Mesenchymal stem cell (in vitro differentiated cells and primary cell): ENCODE data around the gene RCC2.

Experiments
- DNase-seq: peaks from one replicate; pipeline ENCODE4 v3.0.0-alpha.2; 2013
- H2AFZ ChIP-seq: one replicate; pipeline ENCODE4 v1.6.1; 2013; ENCODE audit warnings: low read depth, mild to moderate bottlenecking, control low read depth, inconsistent platforms, low read length, moderate library complexity
- H2AK5ac ChIP-seq: 2 replicates; pipeline ENCODE4 v1.6.1; 2013; ENCODE audit warnings: low read length, moderate library complexity, mild to moderate bottlenecking, inconsistent platforms; ENCODE audit not compliant: severe bottlenecking
- H2BK120ac ChIP-seq: one replicate; pipeline ENCODE4 v1.6.1; 2013; ENCODE audit warnings: low read depth, mild to moderate bottlenecking, inconsistent platforms, low read length, moderate library complexity
- H2BK12ac ChIP-seq, 2 experiments: one replicate each; pipeline ENCODE4 v1.6.1; 2013; ENCODE audit warnings: inconsistent platforms in 2 of 2, low read length in 2 of 2, mild to moderate bottlenecking in 2 of 2, moderate library complexity in 2 of 2, control low read depth in 1 of 2
- H2BK15ac ChIP-seq: one replicate; pipeline ENCODE4 v1.6.1; 2013; ENCODE audit warnings: mild to moderate bottlenecking, low read depth, inconsistent platforms; ENCODE audit not compliant: poor library complexity, severe bottlenecking
- H2BK5ac ChIP-seq: 2 replicates; pipeline ENCODE4 v1.6.1; 2013; ENCODE audit warnings: low read depth, mild to moderate bottlenecking, low read length, control low read depth, inconsistent platforms; ENCODE audit not compliant: poor library complexity, severe bottlenecking
- H3K14ac ChIP-seq, 2 experiments: one replicate each; pipeline ENCODE4 v1.6.1; 2013; ENCODE audit warnings: inconsistent platforms in 2 of 2, low read length in 2 of 2, control low read depth in 1 of 2, mild to moderate bottlenecking in 1 of 2, moderate library complexity in 1 of 2
- H3K18ac ChIP-seq, 2 experiments: one replicate each; pipeline ENCODE4 v1.6.1; 2013; ENCODE audit warnings: inconsistent platforms in 2 of 2, low read length in 2 of 2, control low read depth in 1 of 2, low read depth in 1 of 2, mild to moderate bottlenecking in 1 of 2
- H3K23ac ChIP-seq, 2 experiments: one replicate each; pipeline ENCODE4 v1.6.1; 2013; ENCODE audit warnings: inconsistent platforms in 2 of 2, low read length in 2 of 2, mild to moderate bottlenecking in 2 of 2, moderate library complexity in 2 of 2, control low read depth in 1 of 2
- H3K27ac ChIP-seq: 2 replicates; pipeline ENCODE4 v1.5.1; 2013; ENCODE audit warnings: mild to moderate bottlenecking, moderate library complexity, low read length, control low read depth, inconsistent platforms; ENCODE audit not compliant: poor library complexity, severe bottlenecking
- H3K27me3 ChIP-seq, 2 experiments: 2 replicates each; pipeline versions ENCODE4 v1.6.1 to v1.7.0; 2013; ENCODE audit warnings: low read length in 2 of 2, mild to moderate bottlenecking in 2 of 2, moderate library complexity in 2 of 2, control low read depth in 1 of 2, inconsistent platforms in 1 of 2; ENCODE audit not compliant: control insufficient read depth in 1 of 2, insufficient read depth in 1 of 2
- H3K36me3 ChIP-seq, 2 experiments: 2 replicates each; pipeline versions ENCODE4 v1.6.1 to v1.7.0; 2013; ENCODE audit warnings: low read length in 2 of 2, control low read depth in 1 of 2, inconsistent platforms in 1 of 2, low read depth in 1 of 2, mild to moderate bottlenecking in 1 of 2; ENCODE audit not compliant: insufficient read depth in 2 of 2, control insufficient read depth in 1 of 2
- H3K4ac ChIP-seq, 2 experiments: one replicate each; pipeline ENCODE4 v1.6.1; 2013; ENCODE audit warnings: inconsistent platforms in 2 of 2, low read length in 2 of 2, mild to moderate bottlenecking in 2 of 2, moderate library complexity in 2 of 2, control low read depth in 1 of 2, low read depth in 1 of 2
- H3K4me1 ChIP-seq: 2 replicates; pipeline ENCODE4 v1.6.1; 2013; ENCODE audit warnings: low read depth, low read length, control low read depth; ENCODE audit not compliant: control insufficient read depth, insufficient read depth
- H3K4me2 ChIP-seq: 2 replicates; pipeline ENCODE4 v1.6.1; 2013; ENCODE audit warnings: low read length, mild to moderate bottlenecking, inconsistent platforms; ENCODE audit not compliant: poor library complexity, severe bottlenecking
- H3K4me3 ChIP-seq, 2 experiments: 2 replicates each; pipeline versions ENCODE4 v1.5.1 to v1.7.0; 2013; ENCODE audit warnings: low read length in 2 of 2, mild to moderate bottlenecking in 2 of 2, control low read depth in 1 of 2, low read depth in 1 of 2; ENCODE audit not compliant: insufficient read depth in 1 of 2
- H3K79me1 ChIP-seq: replicated peaks from 2 replicates; pipeline ENCODE4 v1.6.1; 2013; ENCODE audit warnings: mild to moderate bottlenecking, control low read depth, low read length, inconsistent platforms; ENCODE audit not compliant: poor library complexity, severe bottlenecking
- H3K9ac ChIP-seq: 2 replicates; pipeline ENCODE4 v1.7.0; 2013; ENCODE audit warnings: mild to moderate bottlenecking, low read length, moderate library complexity
- H3K9me3 ChIP-seq: 2 replicates; pipeline ENCODE4 v1.7.0; 2013; ENCODE audit warnings: mild to moderate bottlenecking, low read length; ENCODE audit not compliant: control insufficient read depth
- H4K8ac ChIP-seq: one replicate; pipeline ENCODE4 v1.6.1; 2013; ENCODE audit warnings: inconsistent platforms, mild to moderate bottlenecking, low read length, moderate library complexity
- H4K91ac ChIP-seq: one replicate; pipeline ENCODE4 v1.6.1; 2013; ENCODE audit warnings: mild to moderate bottlenecking, low read length, inconsistent platforms
- WGBS: methylation state at CpG from one replicate; pipeline ENCODE4 v1.1.7; 2013; ENCODE audit warnings: mixed read lengths; 5-methylcytosine and 5-hydroxymethylcytosine counted together

Gene RCC2

DNA sequence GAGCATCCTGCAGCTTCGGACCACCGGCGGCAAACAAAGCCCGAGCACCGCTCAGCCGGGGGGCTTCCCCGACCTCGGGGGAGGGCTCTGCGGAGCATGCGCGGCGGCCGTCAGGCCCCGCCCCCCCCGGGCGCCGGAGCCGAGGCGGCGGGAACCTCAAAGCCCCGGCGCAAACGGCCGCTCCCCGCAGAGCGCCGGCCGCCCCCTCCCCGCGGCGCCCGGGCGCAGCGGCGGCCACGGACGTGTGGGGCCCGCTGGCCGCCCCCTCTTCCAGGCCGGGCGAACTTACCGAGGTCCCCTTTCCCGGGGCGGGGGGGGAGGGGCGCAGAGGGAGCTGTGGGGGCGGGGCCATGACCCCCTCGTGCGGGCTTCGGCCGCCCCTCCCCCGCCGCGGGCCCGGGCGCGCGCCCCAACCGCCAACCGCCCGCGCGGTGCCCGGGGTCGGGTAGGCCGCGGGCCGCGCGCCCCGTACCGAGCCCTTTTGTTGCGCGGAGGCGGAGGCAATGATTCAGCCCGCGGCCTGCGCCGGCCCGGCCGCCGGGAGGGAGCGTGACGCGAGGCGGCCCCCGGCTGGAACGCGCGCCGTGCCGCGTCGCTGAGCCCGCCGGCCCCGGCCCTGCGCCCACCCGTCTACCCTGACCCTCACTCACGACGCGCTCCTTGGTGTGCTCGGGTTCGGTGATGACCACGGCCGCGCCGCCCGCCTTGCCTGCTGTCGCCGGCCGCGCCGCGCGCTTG, 1.7 kb downstream of the RCC2 start:
- Histone ChIP-seq H2AK5ac (no peak overlapping the region), H2BK15ac (peak overlapping the region; percentile 57), H4K91ac (peak overlapping the region; percentile 90), H3K4me1 (peaks cover 21% of the 10 kb centered on the region), H3K27me3 (no peaks in the 10 kb centered on the region), H3K9ac (peak overlapping the region; percentile 94), H2AFZ (peak overlapping the region; percentile 81), H3K9me3 (no peaks in the 10 kb centered on the region), H3K18ac (peak overlapping the region; percentile 89 to 98), H2BK120ac (peak overlapping the region; percentile 71), H3K4me2 (peak overlapping the region; percentile 99), H3K14ac (peak overlapping the region in 1 of 2 experiments; percentile 78), H3K4me3 (peak overlapping the region; percentile 93), H3K36me3 (peaks cover 23 to 24% of the 10 kb centered on the region in 2 experiments), H3K27ac (peak overlapping the region; percentile 56), H2BK5ac (peak overlapping the region; percentile 87), H3K79me1 (peaks cover 4% of the 10 kb centered on the region), H2BK12ac (peak overlapping the region in 1 of 2 experiments; percentile 10), H3K4ac (peak overlapping the region; percentile 77 to 85), H3K23ac (peak overlapping the region; percentile 73 to 92), H4K8ac (peak overlapping the region; percentile 88)
- WGBS, result under 1% methylated on average over 73 of the region's 115 CpGs
- peak; percentile 39 for DNase-seq

GRCh38 chr1:17437260-17437579, 2.3 kb downstream of the RCC2 start:
- peak overlapping the region; percentile 84 for H3K9ac ChIP-seq

GRCh38 chr1:17436380-17437174, 2.9 kb downstream of the RCC2 start:
- no peak overlapping the region for H2BK15ac ChIP-seq
- H3K23ac ChIP-seq, result no peak overlapping the region
- H4K91ac ChIP-seq, result no peak overlapping the region
- peaks cover 4% of the 10 kb centered on the region for H3K79me1 ChIP-seq
- 56% methylated on average over 13 of the region's 13 CpGs for WGBS
- H4K8ac ChIP-seq, result no peak overlapping the region
- DNase-seq, result peak; percentile 11
- H2AFZ ChIP-seq, result no peak overlapping the region
- H2BK120ac ChIP-seq, result no peak overlapping the region
- peak overlapping the region; percentile 84 for H3K9ac ChIP-seq
- no peak overlapping the region for H2BK5ac ChIP-seq
- no peak overlapping the region for H3K14ac ChIP-seq
- no peaks in the 10 kb centered on the region for H3K27me3 ChIP-seq
- no peaks in the 10 kb centered on the region for H3K9me3 ChIP-seq
- peaks cover 24% of the 10 kb centered on the region for H3K4me1 ChIP-seq
- no peak overlapping the region for H3K4ac ChIP-seq
- H3K27ac ChIP-seq, result peak overlapping the region; percentile 14
- H3K18ac ChIP-seq, result no peak overlapping the region
- H2BK12ac ChIP-seq, result no peak overlapping the region
- H3K36me3 ChIP-seq, result peaks cover 30% of the 10 kb centered on the region in 2 experiments
- no peak overlapping the region for H2AK5ac ChIP-seq
- peak overlapping the region; percentile 91 for H3K4me2 ChIP-seq
- peak overlapping the region in 1 of 2 experiments; percentile 81 for H3K4me3 ChIP-seq

More at GRCh38 chr1:17437260-17437579, 2.3 kb downstream of the RCC2 start:
- no peak overlapping the region for H4K91ac ChIP-seq
- no peaks in the 10 kb centered on the region for H3K9me3 ChIP-seq
- H3K36me3 ChIP-seq, result peaks cover 28% of the 10 kb centered on the region in 2 experiments
- H3K27me3 ChIP-seq, result no peaks in the 10 kb centered on the region
- peak overlapping the region; percentile 91 for H3K4me2 ChIP-seq
- WGBS, result 0% methylated on average over 7 of the region's 9 CpGs
- no peak overlapping the region for H3K4ac ChIP-seq
- peak overlapping the region in 1 of 2 experiments; percentile 4 for H3K23ac ChIP-seq
- H2BK12ac ChIP-seq, result no peak overlapping the region
- no peak overlapping the region for H2BK5ac ChIP-seq
- no peak overlapping the region for H2BK15ac ChIP-seq
- H4K8ac ChIP-seq, result no peak overlapping the region
- H3K4me3 ChIP-seq, result peak overlapping the region; percentile 81 to 93
- H3K79me1 ChIP-seq, result peaks cover 4% of the 10 kb centered on the region
- H2AK5ac ChIP-seq, result no peak overlapping the region
- no peak overlapping the region for H3K14ac ChIP-seq
- H3K18ac ChIP-seq, result no peak overlapping the region
- H3K27ac ChIP-seq, result peak overlapping the region; percentile 56
- no peak for DNase-seq
- H2BK120ac ChIP-seq, result no peak overlapping the region
- peaks cover 24% of the 10 kb centered on the region for H3K4me1 ChIP-seq
- no peak overlapping the region for H2AFZ ChIP-seq

DNA sequence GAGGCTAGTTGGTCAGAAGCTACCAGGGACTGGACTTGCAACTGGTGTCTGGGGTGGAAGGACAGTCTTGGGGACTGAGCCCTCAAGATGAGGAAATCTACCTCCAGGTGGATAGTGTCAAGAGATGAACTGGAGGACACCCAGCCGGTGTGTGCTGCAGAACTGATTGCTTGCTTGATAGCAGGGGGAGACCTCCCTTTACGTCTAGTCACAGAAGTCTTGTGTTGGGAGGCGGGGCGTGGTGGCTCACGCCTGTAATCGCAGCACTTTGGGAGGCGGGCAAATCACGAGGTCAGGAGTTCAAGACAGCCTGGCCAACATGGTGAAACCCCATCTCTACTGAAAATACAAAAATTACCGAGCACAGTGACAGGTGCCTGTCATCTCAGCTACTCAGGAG, 4.9 kb downstream of the RCC2 start:
- Histone ChIP-seq H3K18ac (no peak overlapping the region), H2AFZ (no peak overlapping the region), H3K23ac (peak overlapping the region in 1 of 2 experiments; percentile 53), H2BK12ac (no peak overlapping the region), H2BK5ac (no peak overlapping the region), H2AK5ac (no peak overlapping the region), H3K27me3 (no peaks in the 10 kb centered on the region), H2BK15ac (no peak overlapping the region), H3K36me3 (peaks cover 32 to 35% of the 10 kb centered on the region in 2 experiments), H3K79me1 (peaks cover 3% of the 10 kb centered on the region), H3K9me3 (no peaks in the 10 kb centered on the region), H3K4me3 (no peak overlapping the region), H3K4ac (no peak overlapping the region), H2BK120ac (no peak overlapping the region), H3K4me1 (peaks cover 17% of the 10 kb centered on the region), H3K9ac (no peak overlapping the region), H4K91ac (no peak overlapping the region), H3K27ac (no peak overlapping the region), H4K8ac (no peak overlapping the region), H3K14ac (no peak overlapping the region), H3K4me2 (no peak overlapping the region)
- no peak for DNase-seq
- WGBS, result 74% methylated on average over 9 of the region's 9 CpGs
